Activated CD8-positive, alpha-beta memory T cell treated with anti-CD3 and anti-CD28 coated beads for 24 hours (primary cell): Measurements from ENCODE around the gene RPH3AL.
"Not testable (repeated sequence)": the region's sequence is repeated elsewhere in the genome, so short reads cannot be mapped to it uniquely, and the experiment has no call there.

Experiments used
- DNase-seq: peaks from one replicate; pipeline ENCODE4 v3.0.0-alpha.2; 2020

The RPH3AL gene

DNA sequence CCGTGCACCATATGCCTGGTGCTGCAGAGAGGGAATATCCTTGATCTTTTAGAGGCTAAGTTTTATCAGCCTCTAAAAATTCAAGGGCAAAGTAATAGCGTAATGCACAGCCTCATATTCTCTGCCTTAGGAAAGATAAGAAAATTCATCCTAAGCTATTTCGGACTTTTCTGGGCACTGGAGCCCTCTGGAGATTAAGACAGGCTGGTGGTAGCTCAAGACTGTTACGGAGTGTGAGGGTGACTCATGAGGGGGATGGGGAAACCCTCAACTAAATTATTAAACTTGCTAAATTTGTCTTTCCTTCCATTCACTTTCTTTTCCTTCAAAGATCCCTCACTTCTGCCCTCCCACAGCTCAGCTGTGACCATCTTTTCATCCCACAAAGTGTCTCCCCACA lies 73.3 kb downstream of the RPH3AL start:
- no peak for DNase-seq

DNA sequence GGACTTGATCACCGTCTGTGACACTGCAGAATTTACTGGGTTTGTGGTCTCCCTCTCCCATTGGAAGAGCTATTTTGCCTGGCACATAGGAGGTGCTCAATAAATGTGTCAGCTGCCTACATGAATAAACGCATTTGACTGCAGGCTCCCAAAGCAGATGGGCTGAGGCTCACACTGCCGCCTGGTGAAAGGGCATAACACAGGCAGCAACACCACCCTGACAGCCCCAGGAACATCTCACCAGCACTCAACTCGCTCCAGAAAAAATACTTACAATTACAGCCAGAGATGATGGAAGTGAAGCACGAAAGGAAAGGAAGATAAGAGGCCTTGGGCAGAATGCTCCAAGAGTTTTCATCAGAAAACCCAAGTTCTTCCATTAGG lies 73.9 kb downstream of the RPH3AL start:
- no peak for DNase-seq

DNA sequence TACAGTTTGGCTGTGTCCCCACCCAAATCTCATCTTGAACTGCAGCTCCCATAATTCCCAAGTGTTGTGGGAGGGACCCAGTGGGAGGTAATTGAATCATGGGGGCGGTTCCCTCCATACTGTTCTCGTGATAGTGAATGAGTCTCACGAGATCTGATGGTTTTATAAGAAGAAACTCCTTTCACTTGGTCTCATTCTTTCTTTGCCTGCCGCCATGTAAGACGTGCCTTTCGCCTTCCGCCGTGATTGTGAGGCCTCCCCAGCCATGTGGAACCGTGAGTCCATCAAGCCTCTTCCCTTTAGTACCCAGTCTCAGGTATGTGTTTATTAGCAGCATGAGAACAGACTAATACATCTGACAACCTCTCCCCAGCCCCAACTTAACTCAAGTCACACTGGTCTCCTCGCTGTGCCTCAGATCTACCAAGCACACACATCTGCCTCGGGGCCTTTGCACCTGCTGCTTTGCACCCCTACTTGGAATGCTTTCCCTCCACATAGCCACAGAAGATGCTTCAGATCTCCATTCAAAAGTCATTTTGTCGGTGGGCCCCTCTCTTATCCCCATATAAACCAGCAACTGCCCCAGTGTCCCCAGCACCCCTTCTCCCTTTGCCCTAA lies 74.4 kb downstream of the RPH3AL start:
- DNase-seq, result no peak

DNA sequence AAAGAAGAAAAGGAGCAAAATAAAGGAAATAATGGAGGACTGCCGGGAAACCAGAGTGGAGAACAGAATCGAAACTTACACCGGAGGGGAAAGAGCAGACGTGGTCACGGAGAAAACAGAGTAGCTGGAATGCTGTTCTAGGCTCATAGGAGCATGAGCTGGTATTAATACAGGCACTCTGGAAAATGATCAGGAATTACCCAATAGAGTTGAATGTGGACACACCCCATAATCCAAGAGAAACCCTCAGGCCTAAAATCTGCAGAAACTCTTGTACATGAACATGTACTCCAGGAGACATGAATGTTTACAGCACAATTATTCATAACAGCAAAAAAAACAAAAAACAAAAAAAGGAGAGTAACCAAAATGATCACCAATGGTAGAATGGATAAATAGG lies 77.7 kb downstream of the RPH3AL start:
- DNase-seq, result no peak

DNA sequence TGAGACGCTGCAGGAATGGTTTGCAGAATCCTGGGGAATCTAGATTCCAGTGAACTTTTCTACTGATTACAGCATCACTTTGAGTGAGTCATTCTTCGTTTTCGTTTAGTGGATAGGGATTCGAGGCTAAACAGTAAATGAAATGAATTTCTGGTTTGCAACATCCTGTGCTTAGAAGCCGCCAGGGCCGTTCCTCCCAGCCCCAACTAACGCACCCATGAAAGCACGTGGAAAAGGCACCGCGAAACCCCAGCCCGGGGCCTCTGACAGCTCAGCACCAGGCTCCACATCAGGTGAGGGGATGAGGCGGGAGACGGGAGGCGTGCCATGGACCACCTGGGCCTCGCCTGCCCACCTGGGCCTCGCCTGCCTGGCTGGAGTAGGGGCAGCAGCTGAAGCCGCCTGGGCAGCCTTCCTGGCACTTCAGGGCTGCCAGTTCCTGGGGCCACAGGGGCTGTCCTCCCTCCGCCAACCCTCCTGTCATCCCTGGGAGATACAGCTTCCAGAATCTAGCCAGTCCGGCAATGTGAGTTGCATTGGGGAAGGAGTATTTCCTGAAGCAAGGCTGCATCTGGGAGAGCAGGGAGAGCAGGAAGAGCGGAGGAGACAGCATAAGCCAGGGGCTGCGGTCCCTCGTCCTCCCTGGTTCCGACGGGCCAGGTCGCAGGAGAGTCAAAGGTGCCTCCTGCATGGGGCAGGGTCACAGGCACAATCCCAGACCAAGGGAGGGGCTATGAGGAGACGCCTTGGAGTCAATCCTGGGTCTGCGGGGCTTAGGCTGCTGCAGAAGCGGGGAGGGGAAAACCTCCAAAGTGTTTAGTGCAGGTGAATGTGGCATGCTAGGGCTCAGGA lies 78.4 kb downstream of the RPH3AL start:
- DNase-seq, result no peak

DNA sequence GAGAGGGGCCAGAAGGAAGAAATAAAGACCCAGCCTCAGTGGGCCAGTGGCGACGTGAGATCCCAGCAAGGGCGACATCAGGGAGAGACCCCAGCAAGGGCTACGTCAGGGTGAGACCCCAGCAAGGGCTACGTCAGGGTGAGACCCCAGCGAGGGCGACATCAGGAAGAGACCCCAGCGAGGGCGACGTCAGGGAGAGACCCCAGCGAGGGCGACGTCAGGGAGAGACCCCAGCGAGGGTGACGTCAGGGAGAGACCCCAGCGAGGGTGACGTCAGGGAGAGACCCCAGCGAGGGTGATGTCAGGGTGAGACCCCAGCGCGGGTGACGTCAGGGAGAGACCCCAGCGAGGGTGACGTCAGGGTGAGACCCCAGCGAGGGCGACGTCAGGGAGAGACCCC lies 79.8 kb downstream of the RPH3AL start:
- not testable (repeated sequence) for DNase-seq

DNA sequence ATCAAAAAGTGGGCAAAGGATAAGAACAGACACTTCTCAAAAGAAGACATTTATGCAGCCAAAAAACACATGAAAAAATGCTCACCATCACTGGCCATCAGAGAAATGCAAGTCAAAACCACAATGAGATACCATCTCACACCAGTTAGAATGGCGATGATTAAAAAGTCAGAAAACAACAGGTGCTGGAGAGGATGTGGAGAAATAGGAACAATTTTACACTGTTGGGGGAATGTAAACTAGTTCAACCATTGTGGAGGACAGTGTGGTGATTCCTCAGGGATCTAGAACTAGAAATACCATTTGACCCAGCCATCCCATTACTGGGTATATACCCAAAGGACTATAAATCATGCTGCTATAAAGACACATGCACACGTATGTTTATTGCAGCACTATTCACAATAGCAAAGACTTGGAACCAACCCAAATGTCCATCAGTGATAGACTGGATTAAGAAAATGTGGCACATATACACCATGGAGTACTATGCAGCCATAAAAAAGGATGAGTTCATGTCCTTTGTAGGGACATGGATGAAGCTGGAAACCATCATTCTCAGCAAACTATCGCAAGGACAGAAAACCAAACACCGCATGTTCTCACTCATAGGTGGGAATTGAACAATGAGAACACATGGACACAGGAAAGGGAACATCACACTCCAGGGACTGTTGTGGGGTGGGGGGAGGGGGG lies 80.5 kb downstream of the RPH3AL start:
- not testable (repeated sequence) for DNase-seq

DNA sequence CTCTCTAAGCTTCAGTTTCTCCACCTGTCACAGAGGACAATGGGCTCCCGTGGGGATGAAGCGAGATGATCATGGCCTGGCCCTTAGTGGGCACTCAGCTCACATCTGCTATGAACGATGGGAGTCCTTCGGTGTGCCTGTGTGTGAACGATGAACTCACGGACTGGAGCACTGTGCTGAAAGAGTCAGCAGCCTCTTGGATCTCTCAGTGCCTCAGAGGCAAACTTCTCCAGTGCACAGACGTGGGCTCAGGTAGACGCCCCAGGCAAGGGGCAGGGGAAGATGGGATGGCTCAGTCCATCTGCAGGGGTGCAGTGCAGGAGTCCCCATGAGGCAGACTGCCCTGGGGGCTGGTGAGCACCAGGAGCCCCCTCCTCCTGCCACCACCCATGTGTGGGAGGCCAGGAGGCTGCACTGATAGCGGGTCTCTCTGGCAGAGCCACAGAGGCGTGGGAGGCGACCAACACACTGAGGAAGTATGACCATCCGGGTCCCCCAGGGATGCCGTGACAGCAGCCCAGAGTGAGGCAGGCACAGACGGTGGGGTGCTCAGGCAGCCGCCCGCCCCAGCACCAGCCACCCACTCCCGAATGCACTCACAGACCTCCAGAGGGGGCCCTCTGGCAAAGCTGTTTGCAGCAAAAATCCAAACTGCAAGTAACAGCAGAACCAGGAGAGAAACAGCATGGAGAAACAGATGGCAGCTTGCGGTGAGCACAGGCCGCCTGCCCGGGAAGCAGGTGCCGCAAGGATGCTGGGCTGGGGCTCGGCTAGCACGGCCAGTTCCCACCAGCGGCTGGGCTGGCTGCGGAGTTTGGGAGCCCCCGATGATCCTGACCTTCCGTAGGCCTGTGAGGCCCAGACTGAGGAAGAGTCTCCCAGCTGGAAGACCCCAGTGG lies 82.7 kb downstream of the RPH3AL start:
- DNase-seq, result no peak

DNA sequence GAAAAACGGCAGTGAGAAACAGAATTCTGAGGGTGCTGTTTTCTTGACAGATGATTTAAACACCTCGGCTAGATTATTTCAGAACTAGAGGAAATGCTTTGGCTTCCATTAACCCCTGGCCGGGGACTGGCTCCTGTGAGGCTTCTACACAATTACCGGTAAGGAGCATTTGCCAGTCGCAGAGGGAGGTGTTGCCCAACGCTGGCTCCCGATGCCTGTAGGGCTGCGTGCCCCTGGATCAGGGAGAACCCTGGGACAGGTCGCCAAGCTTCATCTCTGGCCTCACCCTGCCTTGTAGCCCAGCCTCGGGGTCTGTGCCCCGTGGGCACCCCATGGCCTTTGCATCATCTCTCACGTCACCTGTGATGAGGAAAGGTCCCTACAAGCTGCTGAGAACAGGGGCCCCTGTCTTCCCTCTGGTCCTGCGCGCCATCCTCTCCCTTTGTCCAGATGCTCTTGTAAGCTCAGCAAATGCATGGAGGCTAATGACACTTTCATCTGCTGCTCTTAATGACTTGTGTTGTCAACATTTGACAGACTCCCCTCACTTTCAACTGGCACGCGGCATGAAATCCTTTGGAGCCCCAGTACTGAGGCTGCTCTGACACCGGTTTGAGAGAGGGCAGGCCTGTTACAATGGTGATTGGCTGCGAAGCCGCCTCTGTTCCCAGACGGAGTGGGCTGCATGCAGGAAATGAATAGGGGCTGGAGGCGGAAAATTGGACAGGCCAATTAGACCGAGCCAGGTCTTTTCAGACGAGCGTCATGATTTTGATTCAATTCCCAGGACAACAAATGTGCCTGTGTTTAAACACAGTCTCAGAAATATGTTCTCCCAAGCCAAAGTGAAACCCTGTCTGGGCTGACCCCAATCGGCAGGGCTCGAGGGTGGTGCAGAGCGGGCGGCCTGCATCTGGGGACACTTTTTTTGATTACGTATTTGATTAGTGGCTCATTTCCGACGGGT lies 85.6 kb downstream of the RPH3AL start:
- DNase-seq, result no peak

DNA sequence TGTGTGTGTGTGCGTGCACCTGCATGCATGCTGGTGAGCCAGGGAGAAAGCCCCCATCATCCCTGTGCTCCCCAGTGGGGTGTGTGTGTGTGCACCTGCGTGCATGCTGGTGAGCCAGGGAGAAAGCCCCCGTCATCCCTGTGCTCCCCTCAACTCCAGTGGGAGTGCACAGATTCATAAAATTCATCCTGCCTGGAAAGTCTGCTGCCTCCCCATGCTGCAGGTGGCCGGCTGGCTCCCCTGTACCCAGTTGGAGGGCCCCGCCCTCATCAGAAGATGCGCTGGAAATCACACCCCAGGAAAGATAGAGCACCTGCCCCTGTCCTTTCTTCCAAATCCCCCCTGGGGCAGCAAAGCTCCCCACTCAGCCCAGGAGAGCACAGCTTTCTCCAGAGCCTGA lies 86.4 kb downstream of the RPH3AL start:
- DNase-seq, result no peak

DNA sequence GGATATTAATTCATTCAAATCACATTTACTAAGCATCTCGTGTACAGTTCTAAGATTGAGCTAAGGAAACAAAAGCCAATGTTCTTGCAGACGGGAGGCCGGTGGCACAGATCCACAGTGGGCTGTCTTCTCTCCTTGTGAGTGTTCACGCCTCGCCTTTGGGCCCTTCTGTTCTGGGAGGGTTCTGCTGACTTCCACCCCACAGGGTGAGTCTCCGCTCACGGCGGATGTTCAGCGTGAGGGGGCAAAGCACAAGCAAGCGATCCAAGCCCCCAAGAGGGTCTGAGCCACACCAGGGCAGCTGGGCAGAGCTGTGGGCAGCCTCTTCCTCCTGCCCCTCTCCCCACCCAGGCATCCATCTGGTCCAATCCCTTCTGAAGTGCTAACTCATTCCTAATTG lies 86.9 kb downstream of the RPH3AL start:
- DNase-seq, result no peak

DNA sequence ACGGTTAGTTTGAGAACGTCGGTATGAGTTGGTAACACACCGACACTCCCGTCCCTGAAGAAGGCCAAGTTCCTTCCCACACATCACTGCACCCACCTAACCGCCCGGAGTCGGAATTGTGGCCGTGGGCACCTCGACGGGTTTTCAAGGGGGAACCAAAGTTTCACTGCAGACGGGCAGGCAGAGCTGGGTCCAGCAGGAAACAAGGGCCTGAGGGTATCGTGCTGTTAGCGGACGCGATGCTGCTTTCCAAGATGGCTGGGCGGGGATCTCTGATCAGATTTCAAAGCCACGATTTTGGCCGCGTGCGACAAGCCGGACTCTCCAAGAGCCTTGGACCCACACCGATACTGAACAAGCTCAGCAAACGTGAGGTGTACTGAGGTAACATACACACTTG lies 88.8 kb downstream of the RPH3AL start:
- DNase-seq, result no peak

DNA sequence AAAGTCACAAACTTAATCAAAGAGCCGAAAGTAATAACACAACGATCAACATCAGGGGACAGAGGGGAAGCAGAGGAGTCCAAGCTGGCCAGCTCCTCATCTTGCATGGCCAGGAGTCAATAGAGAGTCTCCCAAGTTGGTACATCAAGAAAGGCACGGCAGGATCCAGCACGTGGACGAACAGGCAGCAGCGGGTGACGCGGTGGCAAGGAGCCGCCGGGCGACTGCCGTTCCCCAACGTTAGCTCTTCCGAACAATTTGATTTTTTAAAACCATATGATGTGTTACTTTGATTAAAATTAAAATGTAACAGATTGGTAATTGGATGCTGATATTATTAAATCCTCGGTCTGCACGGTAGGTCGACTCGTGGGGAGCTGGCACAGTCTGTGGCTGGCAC lies 89.3 kb downstream of the RPH3AL start:
- DNase-seq, result no peak

DNA sequence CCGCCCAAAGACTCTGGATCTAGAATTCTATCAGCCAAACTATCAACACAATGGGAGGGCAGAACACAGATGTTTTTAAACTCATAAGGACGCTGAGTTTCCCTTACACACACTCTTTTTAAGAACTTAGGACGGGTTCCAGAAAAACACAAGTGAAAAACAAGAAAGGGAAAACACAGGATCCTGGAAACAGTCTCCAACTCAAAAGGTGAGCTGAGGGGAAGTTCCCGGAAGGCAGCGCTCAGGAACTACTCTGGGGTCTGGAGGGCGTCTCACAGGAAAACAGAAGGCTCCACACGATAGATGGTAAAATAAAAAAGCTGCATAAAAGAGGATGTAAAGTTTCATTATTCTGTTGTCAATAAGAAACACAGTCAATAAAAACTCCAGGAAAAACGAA lies 91.0 kb downstream of the RPH3AL start:
- no peak for DNase-seq

DNA sequence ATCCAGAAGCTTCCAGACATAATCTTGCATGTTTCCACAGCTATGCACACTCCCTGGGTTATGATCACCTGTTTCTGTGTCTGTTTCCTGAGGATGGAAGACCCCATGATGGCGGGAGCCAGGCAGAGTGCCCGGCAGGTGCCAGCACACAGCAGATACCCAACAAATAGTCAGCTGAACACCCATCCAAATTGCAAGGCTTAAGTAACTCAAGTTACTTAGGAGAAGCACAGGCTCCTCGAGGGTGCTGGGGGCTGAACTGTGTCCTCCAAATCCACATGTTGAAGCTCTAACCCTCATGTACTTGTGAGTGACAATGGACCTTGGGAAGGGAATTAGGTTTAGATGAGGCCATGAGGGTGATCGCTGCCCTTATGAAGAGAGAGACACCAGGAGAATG lies 91.7 kb downstream of the RPH3AL start:
- no peak for DNase-seq

DNA sequence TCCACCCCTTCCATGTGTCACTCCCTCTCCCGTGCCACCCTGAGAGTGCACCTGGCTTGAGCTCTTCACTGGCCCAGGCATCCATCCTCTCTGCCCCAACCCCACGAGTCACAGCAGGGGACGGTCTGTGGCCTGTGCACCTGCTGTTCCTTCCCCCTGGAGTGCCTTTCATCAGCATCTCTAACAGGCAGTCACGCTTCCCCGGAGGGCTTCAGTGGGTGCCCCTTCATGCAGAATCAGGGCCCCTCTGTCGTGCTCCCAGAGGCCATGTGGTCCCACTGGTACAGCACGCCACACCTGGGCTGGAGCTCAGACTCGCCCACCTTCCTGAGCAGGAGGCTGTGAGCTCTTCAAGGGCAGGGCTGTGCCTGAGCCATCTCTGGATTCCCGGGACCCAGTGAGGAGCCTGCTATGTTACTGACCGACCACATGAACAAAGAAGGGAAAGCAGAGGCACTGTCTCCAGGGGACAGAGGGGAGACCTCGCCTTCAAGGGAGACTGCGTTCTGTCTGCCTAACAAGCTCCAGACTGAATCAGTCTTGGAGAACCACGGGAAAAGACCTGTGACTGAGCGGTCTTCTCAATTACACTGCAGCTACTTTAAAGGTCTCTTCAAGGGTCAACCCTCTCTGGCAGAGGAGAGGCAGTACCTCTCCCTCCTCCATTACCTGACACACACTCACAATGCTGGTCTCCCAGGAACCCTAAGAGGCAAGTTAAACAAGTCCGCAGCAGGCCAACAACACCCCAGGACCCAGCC lies 92.4 kb downstream of the RPH3AL start:
- DNase-seq, result no peak

DNA sequence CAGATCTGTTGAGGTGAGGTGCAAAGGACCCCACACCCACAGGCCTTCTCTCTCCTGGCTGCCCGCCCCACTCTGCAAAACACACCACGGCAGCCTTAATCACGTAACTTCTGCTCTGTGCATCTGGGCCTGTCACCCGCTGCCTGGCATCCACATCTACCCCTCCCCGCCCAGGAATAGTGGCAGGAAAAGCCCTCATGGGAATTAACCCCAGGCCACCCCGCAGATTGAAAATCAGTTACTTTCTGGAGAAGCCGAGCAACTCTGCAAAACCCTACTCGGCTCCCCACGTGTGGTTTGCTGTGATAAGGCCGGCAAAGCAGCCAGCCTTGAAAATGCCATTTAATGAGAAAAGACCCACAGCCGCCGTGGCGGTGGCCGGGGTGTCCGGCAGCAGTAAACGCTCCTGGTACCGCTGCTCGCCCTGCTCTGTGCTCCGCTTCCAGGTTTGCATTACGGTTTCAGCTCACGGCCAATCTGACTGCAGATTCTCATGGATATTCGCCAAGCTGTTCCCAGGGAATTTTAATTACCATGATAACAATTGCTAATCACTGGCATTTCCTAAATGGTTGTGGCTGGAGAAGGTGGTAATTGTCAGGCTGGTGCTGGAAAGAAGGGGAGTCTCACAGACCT lies 93.1 kb downstream of the RPH3AL start:
- DNase-seq, result no peak

DNA sequence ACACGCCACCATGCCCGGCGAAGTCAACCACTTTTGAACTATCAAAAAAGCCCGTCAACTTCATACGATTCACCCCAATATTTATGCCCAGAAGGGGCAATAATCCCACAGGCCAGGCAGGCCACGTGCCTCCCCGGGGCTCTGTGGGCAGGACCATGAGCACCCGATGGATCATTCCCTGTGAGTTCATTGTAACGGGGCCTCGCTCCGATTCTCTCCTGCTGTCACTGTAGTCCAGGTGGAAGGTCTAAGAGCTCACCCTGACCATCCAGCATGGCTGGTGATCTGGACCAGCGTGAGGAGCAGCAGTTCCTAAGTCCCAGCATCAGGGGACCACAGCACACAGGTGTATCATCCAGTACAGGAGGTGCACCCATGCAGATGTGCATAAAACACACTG lies 93.7 kb downstream of the RPH3AL start:
- no peak for DNase-seq

DNA sequence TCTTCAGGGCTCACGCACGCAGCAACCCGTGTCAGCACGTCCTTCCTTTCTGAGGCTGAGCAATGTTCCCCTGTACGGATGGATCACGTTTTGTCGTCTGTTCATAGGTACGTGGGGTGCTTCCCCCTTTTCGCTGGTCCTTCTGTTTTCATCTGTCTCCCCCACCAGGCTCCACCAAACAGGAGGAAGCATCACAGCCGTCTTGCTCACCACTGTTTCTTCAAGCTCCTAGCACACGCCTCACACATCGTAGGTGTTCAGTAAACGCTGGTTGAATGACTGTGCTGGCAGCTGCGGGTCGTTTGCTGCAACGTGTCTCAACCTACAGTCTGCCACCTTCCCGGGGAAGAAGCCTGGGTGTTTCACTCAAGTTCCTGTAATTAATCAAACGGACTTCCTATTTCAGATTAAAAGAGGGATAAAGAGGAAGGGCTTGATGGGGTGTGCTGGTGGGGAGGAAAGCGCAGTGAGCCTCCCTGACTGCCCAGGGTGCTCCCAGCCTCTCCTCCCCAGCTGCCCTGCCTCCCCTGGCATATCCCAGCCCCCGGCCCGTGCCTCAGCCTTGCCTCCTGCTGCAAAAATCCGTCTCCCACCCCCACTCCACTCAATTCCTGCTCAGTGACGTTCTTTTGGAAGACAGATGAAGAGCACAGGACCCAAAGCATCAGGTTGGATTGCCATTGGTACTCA lies 94.4 kb downstream of the RPH3AL start:
- DNase-seq, result no peak
